ENCODE data around the gene SHD. TPM values are rescaled to one million over a fixed set of nuclear protein-coding genes. Genes with fewer than 3 reads are reported as not detected.

Gene SHD
- total and polyA plus RNA-seq, 9 of the 15 experiments (the other 6 are each of a cell fraction or from before 2014, with no cell fraction given), result 0.05 to 0.62 (median 0.15) TPM; not detected in 5

- H3K27me3 ChIP-seq (ENCODE audit: control insufficient read depth in 2 of 2, insufficient read depth in 2 of 2, low read length in 2 of 2), result peaks cover 2 to 6% of the 10 kb centered on the region in 2 experiments; a peak in 3 of 5 replicates
- H3K4me3 ChIP-seq, result no peak overlapping the region
- H2AFZ ChIP-seq (ENCODE audit: low read depth, low read length), result no peak overlapping the region
- 41% methylated on average over 5 of the region's 5 CpGs for WGBS (ENCODE audit: insufficient coverage, low coverage, missing lambda C conversion rate)
- H3K4me1 ChIP-seq (replicated peaks in 1 of 2; ENCODE audit: control insufficient read depth in 2 of 2, insufficient read depth in 2 of 2, low read length in 2 of 2), result peaks cover 1 to 5% of the 10 kb centered on the region in 2 experiments; a peak in 4 of 5 replicates
- intact Hi-C loops (cut with micrococcal nuclease) (no loop called here), in situ Hi-C loops (cut with MboI) (no loop called here)
- ChIA-PET POLR2A (no interaction called here), CTCF (ENCODE audit: low intra/inter-chr PET ratio) (no interaction called here)
- no peaks in the 10 kb centered on the region for H3K36me3 ChIP-seq (ENCODE audit: control insufficient read depth, insufficient read depth, low read length)
- TF ChIP-seq NFIX (CRISPR knock-in tag; IDR thresholded peaks at IDR 0.05; ENCODE audit: low read depth) (no peak), CBX1 (IDR thresholded peaks at IDR 0.05; ENCODE audit: low read depth) (peak; percentile 84; the same call in 1 of the 2 replicates), TEAD4 (IDR thresholded peaks at IDR 0.05; ENCODE audit: low read length) (no peak), TEAD4 (CRISPR knock-in tag; IDR thresholded peaks at IDR 0.05; ENCODE audit: borderline replicate concordance) (no peak), CBX5 (IDR thresholded peaks at IDR 0.05; ENCODE audit: borderline replicate concordance, low read depth) (peak; percentile 89), SMARCA4 (IDR thresholded peaks at IDR 0.05) (no peak), TRIM28 (IDR thresholded peaks at IDR 0.05) (peak; percentile 86), CBX3 (IDR thresholded peaks at IDR 0.05; ENCODE audit: borderline replicate concordance in 1 of 2, low read length in 2 of 2) (peak in 1 of 2 experiments; percentile 77; a peak in 2 of 3 replicates), BCL6 (CRISPR knock-in tag; IDR thresholded peaks at IDR 0.05) (no peak), ZBTB17 (CRISPR knock-in tag; IDR thresholded peaks at IDR 0.05) (no peak), ZNF280A (IDR thresholded peaks at IDR 0.05; ENCODE audit: low read depth, partially characterized antibody) (peak; percentile 55), CBX8 (IDR thresholded peaks at IDR 0.05; ENCODE audit: borderline replicate concordance, extremely low read depth, low read depth, low read length, poor library complexity, severe bottlenecking) (no peak)
- TF ChIP-seq, protein P1, sequence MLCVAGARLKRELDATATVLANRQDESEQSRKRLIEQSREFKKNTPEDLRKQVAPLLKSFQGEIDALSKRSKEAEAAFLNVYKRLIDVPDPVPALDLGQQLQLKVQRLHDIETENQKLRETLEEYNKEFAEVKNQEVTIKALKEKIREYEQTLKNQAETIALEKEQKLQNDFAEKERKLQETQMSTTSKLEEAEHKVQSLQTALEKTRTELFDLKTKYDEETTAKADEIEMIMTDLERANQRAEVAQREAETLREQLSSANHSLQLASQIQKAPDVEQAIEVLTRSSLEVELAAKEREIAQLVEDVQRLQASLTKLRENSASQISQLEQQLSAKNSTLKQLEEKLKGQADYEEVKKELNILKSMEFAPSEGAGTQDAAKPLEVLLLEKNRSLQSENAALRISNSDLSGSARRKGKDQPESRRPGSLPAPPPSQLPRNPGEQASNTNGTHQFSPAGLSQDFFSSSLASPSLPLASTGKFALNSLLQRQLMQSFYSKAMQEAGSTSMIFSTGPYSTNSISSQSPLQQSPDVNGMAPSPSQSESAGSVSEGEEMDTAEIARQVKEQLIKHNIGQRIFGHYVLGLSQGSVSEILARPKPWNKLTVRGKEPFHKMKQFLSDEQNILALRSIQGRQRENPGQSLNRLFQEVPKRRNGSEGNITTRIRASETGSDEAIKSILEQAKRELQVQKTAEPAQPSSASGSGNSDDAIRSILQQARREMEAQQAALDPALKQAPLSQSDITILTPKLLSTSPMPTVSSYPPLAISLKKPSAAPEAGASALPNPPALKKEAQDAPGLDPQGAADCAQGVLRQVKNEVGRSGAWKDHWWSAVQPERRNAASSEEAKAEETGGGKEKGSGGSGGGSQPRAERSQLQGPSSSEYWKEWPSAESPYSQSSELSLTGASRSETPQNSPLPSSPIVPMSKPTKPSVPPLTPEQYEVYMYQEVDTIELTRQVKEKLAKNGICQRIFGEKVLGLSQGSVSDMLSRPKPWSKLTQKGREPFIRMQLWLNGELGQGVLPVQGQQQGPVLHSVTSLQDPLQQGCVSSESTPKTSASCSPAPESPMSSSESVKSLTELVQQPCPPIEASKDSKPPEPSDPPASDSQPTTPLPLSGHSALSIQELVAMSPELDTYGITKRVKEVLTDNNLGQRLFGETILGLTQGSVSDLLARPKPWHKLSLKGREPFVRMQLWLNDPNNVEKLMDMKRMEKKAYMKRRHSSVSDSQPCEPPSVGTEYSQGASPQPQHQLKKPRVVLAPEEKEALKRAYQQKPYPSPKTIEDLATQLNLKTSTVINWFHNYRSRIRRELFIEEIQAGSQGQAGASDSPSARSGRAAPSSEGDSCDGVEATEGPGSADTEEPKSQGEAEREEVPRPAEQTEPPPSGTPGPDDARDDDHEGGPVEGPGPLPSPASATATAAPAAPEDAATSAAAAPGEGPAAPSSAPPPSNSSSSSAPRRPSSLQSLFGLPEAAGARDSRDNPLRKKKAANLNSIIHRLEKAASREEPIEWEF (CRISPR knock-in tag; IDR thresholded peaks at IDR 0.05), result no peak
- H4K20me1 ChIP-seq (replicated peaks; ENCODE audit: control insufficient read depth, insufficient read depth, low read length), result no peaks in the 10 kb centered on the region
- no peak overlapping the region for H3K27ac ChIP-seq (ENCODE audit: extremely low read depth, low read depth, low read length)
- FAIRE-seq, result no peak
- H3K9me1 ChIP-seq (ENCODE audit: control insufficient read depth, insufficient read depth, low read length), result no peaks in the 10 kb centered on the region
- no peak for ATAC-seq
- H3K79me2 ChIP-seq (ENCODE audit: control insufficient read depth, insufficient read depth, low read length), result no peaks in the 10 kb centered on the region
- H3K9ac ChIP-seq (ENCODE audit: insufficient read depth in 1 of 2, low read depth in 2 of 2, low read length in 2 of 2), result no peak overlapping the region
- H3K9me3 ChIP-seq (replicated peaks; ENCODE audit: control insufficient read depth, insufficient read depth, low read depth, low read length), result peaks cover 7% of the 10 kb centered on the region
- no TSS peak for BruUV-seq (replicated peaks)
- DNase-seq (ENCODE audit: extremely low read depth in 1 of 4, low spot score in 3 of 4), result peak in 1 of 4 experiments; percentile 2
- no peak overlapping the region for H3K4me2 ChIP-seq (ENCODE audit: insufficient read depth, low read length)
Observed at GRCh38 chr19:4241824-4242430, 37.1 kb upstream of the SHD start.
